GM18951 (cell line): ENCODE data around the gene BIN1.

Experiments
- POLR2A ChIP-seq: IDR thresholded peaks from 4 replicates; pipeline ENCODE4 v1.6.1; 2011; ENCODE audit warnings: mild to moderate bottlenecking; ENCODE audit not compliant: insufficient read length, insufficient read depth; ENCODE audit errors: extremely low read depth
- in situ Hi-C: fragments of 300-500 bp; cut with MboI; formaldehyde crosslinking; loops from one replicate; pipeline ENCODE4 v1.12.0; 2022; ENCODE audit warnings: low sequenced_read_pairs, mixed read lengths, inconsistent platforms; ENCODE audit not compliant: unreplicated experiment

Gene BIN1

DNA sequence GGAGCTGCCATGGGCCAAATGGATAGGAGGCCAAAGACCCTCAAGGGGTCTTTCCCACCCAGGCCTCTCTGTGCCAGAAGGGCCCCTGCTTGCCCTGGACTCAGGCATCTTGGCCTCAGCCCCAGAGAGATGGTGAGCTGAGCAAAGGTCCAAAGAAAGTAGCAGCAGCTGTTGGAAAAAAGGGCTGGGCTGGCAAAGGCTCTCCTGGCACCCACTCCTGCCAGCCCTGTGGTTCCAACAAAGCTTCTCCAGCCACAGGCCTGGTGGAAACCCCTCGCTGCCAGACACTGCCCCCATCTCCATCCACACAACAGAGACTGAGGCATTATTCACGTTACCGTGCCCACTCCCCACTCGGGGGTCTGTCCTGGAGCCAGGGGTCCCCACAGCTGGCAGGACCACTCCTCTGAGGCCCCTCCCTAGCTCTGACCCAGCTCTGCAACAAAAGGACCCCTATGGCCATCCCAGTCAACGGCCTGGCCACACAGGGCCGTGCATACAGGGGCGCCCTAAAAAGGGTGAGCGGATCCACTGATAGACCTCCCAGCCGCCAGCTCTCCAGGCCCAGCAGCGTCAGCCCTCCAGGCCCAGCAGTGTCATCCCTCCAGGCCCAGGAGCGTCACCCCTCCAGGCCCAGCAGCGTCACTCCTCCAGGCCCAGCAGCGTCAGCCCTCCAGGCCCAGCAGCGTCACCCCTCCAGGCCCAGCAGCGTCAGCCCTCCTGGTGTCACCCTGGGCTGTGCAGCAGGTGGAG lies 10.1 kb downstream of the BIN1 start:
- in situ Hi-C loops = no loop called here

DNA sequence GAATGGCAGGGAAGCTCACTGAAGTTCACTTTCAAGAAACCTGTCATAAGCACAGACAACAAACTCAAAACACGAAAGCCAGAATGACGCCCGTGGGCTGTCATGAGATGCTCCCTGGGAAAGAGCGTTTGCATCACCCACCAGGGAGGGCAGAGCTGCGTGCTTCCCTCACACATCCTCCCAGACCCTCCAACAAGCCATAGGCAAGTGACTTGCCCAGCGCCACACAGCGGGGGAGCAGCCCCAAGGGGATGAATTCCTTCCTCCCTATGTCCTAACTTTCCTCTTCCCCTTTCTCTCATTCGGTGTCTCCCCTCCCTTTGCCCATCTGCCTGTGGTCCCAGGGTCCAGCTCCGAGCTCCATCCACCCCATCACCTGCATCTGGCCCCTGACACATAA lies 10.7 kb downstream of the BIN1 start:
- in situ Hi-C loops = no loop called here
- TF ChIP-seq POLR2A = no peak

More for the DNA sequence above, 10.1 kb downstream of the BIN1 start:
- no peak for TF ChIP-seq POLR2A

DNA sequence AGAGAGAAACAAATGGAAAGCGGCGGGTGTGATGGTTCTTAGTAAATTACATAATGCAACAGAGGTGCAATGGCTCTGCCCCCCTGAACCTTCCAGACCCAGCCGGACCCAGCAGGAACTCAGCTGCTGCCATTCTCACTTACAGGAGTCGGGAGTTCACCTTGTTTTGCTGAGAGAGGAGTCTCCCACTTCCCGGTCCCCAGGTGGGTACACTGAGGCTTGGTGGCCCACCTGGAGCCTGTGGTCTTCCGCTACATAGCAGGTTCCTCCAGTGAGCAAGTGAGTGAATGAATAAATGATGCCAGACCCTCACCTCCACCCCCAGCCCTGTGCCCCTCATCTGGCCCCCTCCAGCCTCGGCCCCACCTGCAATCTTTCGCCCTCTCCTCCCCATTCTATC lies 11.2 kb downstream of the BIN1 start:
- no peak for TF ChIP-seq POLR2A
- in situ Hi-C loops = no loop called here

DNA sequence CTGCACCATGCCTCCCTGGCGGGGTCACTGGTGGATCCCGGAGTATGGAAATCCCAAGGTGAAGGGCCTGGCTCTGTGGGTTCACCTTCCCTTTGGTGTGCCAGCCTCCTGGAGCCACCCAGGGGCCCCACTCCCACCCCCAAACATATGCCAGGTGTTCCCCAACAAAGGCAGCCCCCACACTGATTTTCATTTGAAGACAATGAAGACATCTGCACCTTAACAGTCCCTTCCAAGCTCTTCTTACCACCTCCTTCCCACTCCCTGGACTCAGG lies 11.7 kb downstream of the BIN1 start:
- in situ Hi-C loops = no loop called here
- no peak for TF ChIP-seq POLR2A

DNA sequence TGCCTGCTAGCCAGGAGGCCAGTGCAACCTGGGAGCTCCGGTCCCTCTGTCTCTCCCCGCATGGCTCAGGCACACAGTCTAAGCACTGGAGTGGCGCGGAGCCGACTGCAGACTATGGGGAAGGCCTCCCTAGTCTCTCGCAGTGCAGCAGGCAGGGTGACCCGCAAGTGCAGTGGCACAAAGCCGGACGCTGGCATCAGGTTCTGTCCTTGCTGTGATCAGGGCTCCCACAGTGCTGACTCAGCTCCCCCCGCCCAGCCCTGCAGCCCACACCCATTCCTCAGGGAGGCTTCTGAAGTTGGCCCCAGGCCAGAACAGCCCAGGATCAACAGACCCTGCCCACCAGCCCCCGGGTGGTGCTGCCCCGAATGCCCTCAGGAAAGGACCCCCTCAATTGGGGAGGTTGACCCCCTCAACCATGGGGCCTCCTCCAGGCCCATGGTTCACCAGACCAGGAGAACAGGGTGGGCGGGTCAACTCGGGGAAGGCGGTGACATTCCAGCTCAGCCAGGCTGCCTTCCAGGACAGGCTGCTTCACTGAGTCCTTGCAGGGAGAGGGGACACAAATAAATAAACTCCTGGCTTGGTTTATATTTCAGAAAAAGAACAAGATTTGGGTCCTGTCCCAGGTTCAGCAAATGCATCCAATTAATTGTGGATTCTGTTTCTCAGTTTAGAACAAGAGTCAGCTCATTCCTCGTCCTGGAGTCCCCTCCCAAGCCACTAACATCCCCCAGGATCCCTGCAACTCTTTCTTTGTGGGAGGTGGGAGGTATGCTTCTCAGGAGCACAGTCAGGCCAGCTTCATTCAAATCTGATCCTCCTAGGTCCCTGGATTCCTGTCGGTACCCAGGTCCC lies 12.2 kb downstream of the BIN1 start:
- in situ Hi-C loops = no loop called here
- TF ChIP-seq POLR2A = no peak

DNA sequence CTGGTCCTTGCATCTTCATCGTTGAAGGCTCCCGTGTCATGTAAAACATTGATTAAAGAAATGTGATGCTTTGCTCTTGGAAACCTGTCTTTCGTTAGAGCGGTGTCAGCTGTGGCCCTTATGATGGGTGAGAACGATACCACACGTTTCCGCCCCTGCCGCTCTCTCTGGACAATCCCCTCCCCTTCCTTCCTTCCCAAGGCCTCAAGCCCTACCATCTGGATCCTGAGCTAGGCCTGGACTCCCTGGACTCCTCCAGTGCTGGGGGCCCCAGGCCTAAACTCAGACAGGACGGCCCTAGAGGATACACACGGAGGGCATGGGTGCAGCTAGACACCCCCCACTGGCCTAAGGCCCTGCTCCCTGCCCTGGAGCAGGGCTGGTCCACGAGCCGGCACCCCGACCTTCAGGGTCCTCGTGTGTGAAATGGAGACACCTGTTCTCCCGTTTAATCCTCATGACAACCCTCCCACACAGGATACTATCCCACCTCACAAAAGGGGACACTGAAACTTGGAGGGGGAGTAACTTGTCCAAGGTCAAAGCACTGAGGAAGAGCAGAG lies 13.2 kb downstream of the BIN1 start:
- TF ChIP-seq POLR2A = no peak
- in situ Hi-C loops = no loop called here

DNA sequence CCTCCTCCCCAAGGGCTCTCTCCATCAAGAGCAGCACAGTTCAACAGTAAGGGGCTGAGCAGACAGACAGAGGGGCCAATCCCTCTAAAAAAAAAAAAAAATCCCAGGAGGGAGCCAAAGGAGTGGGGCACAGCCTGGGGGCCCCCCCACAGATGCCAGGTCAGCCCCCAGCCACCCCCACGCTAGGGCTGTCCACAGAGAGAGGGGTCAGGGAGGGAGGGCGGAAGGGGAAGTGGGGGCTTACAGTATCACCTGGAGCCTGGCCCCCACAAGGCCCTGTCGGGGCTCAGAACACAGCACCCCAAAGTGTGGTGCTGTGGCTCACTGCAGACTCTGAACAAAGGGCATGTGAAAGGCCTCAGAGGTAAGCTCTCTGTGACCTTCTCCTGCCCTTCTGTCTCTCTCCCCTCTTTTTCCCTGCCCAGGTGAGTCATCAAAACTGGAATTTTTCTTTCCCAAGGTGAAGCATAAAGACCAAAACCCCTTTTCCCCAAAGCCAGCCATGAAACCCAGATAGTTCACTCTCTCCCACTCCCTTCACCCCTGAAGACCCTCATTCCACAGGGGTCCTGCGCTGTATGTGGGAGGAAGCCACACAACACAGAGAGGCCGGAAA lies 13.9 kb downstream of the BIN1 start:
- no peak for TF ChIP-seq POLR2A
- in situ Hi-C loops = no loop called here

DNA sequence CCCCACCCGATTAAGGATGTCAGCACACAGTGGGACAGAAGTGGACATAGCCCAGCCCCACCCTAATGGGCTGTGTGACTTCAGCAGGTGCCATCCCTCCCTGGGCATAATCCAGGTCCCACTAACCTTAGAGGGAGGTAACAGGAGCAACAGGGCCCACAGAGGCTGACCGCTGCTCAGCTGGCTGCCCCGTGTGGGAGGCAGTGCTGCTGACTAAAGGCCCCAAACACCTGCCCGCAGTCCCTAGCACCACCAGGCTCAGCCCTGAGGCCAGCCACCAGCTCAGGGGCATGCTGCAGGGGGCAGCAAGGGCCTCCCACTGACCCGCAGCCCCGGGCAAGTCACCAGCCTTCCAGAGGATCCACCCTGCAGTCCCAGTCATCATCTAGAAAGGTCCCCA lies 14.6 kb downstream of the BIN1 start:
- in situ Hi-C loops = no loop called here
- TF ChIP-seq POLR2A = no peak

DNA sequence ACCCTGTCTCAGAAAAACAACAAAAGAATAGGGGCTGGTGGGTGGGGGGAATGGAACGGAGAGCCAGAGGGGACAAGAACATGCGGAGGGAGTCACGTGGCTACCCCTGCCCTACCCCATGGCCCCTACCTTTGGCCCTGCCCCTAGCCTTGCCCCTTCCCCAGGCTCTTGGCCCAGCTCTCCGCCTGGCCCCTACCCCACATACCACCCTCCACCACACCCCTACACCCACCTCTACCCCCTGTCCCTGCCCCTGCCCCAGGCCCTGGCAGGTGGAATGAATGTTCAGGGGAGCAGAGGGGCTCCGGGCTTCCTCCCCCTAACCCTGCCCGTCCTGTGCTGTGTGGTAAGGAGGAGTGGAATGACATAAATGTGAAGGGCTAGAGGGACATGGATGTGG lies 15.1 kb downstream of the BIN1 start:
- in situ Hi-C loops = no loop called here
- no peak for TF ChIP-seq POLR2A

DNA sequence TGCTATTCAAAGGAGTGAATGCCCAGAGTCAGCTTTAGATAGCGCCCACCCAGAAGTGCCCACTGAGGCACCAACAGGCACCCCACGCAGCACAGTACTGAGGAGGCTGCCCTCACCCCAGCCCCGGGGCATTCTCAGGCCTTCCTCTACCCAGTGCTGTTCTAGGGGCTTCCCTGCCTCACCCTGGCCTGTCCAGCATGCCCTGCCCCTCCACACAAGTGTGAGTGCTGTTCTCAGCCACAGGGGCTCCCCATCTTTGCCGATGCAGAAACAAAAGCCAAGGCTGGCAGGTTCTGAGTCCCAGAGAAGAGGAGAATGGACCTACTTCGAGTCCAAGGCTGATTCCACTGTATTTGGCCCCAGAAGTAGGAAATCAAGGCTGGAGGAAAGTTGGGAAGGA lies 15.8 kb downstream of the BIN1 start:
- no peak for TF ChIP-seq POLR2A
- in situ Hi-C loops = no loop called here

DNA sequence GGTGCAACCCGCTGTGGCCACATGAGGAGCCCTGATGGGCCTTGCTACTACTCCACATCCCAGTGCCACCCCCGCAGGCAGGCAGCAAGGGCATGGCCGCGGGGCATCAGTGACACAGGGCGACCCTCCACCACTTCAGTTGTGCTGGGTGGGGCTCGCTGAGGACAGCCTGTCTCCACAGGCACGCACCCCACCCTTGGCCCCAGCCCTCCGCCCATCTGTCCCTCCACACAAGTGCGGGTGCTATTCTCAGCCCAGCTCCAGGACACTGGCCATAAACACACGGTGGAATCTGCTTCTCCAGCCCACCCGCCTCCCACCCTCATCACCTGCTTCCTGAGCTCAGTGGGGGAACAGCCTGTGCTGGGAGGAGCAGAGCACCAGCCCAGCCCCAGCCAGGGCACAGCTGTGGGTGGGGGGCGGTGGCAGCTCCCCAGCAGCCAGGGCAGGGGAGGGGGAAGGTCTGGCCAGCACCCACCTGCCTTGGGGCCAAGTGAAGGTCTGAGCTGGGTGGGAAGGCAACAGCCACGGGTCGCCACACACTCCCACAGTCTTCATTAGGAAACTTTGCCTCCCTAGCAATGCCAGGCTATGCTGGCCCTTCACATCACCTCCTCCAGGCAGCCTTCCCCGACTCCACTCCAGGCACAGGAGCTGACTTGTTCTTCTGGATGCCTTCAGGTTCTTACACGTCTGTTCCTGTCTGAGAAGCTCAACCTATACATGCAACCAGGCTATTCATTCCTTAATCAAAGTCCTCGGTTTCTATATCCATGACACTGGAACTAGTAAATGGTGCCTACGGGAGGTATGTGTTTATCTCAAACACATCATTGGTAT lies 16.5 kb downstream of the BIN1 start:
- TF ChIP-seq POLR2A = no peak
- in situ Hi-C loops = no loop called here

DNA sequence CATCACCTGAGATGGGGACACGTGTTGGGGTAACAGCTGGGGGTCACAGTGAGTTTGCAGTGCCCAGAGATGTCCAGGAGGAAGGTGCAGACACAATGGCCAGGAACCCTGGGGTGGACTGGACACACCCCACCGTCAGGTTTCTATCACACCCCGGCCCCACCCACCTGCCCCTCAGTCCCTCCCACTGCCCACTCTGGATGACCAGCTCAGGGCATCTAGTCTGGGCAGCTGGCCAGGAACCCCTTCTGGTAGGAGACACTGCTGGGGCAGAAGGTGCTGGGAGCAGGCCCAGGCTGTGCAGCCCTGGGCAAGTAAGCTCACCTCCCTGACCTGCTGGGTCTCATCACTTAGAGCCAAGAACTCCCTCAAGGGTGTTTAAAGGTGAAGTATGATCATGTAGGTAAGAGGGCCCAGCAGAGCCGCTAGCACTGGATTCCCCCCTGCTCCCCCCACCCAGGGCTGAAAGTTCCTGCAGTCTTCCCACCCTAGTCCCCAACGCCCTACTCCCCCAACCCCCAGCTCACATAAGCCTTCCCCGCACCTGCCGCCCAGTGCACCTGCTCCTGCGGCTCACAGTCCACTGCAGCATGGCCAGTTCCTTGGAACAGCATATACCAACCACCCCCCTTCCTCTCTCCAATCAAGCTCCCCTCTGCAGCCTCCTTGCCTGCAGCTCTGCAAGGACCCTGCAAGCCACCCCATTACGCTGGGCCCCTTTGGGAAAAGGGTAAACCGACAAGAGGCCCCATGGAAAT lies 17.3 kb downstream of the BIN1 start:
- no peak for TF ChIP-seq POLR2A
- in situ Hi-C loops = no loop called here
